ENCODE measurements around the gene CAMKK2.
"Not testable (repeated sequence)": the region's sequence is repeated elsewhere in the genome, so short reads cannot be mapped to it uniquely, and the experiment has no call there.

Gene CAMKK2

DNA sequence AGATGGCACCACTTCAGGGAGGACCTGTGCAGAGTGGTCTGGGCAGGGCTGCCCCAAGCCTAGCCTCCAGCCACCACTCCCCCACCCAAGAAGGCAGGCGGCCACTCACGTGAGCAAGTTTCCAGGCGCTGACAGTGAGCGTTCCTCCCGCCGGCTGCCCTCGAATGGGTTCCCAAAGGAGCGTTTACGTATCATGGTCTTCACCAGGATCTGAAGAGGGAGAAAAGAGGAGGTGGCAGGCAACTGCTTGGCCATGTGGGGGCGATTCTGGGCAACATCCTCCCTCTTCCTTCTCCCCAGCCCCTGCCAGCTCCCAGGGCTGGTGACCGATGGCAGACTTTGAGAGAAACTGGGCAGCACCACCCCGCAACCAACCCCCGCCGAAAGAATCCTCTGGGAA lies 51.5 kb downstream of the CAMKK2 start:
- DNase-seq = no peak

GRCh38 chr12:121241156-121241970 lies 55.1 kb downstream of the CAMKK2 start:
- DNase-seq = peak; percentile 34

- DNase-seq = peak; percentile 89
These were observed 55.9 kb downstream of the CAMKK2 start for GRCh38 chr12:121240484-121241101.

DNA sequence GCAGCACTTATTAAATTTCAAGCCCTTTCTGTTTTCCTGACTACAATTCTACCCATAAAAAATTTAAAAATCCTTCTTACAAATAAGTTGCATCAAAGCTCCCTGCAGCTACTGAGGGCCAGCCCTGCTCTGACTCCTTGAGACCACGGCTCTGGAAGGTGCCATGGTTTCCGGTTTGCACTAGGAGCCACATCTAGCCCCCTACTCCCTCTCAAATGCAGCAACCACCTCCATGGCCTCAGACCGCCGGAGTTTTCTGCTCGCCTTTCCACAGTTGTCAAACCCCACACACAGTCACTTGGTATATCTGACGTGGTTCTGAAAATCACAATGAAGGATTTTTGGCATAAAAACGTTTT lies 56.5 kb downstream of the CAMKK2 start:
- DNase-seq = no peak

DNA sequence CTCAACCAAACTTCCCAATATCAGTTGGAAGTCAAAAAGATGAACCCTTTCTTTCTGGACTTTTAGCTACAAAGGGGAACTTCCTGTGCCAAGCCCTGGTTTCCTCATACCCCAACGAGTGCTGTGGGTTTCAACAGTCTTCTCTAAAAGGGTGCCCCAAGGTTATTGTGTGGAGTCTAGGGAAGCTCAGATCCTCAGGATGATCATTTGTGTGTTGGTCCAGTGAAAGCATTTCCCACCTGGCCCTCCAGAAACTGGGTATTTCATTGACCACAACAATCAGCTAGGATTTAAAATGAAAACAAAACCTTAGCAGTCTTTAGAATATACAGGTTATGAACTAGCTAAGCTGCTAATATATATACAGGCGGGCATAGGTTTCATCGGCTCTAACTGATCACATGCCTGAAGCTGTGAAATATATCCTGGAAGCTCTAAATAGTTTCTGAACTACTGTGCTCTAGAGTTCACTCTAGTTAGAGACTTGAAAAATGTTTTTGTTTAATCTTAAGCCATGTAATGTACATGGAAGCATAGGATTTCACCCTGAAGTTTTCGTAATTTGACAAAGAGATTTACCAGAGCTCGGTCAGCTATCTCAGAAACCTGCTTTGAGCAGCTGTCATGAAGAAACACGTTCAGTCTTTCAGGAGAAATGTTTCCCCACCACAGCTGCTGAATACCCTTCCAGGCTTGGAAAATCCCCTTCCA lies 57.0 kb downstream of the CAMKK2 start:
- DNase-seq = no peak

DNA sequence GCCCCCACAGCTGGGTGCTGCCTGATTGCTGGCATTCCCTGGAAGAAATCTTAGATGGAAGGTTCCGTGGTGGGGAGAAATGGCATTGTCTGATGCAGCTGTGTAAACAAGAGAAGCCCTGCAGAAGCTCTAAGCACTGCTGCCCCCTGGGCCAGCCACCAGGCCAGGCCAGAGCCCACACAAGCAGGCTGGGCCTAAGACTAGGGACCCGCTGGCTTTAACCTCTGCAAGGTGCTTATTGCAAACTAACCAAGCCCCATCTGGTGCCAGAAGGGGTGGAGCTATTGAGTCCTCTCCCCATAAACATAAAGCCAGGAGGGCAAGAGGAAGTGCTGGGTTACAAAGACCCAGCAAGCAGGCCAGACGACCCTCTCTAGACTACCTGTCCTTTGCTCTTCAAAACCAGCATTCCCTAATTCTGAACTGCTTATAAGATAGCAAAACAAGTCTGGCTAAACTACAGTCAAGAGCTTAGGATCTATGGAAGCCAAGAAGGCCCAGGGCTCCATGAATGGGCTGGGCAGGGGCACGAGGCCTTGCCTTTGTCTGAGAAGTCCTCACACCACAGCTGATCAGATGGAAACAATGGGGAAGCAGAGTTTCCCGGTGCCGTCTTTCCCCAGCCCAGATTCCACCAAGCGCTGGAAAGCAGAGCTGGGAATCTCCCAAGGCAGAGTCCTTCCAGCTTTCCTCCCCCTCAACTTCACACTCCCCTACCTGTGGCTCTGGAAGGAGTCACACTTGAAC lies 57.7 kb downstream of the CAMKK2 start:
- DNase-seq = no peak

GRCh38 chr12:121238086-121238485 lies 58.4 kb downstream of the CAMKK2 start:
- DNase-seq = no peak

GRCh38 chr12:121237415-121237814 lies 59.1 kb downstream of the CAMKK2 start:
- no peak for DNase-seq

DNA sequence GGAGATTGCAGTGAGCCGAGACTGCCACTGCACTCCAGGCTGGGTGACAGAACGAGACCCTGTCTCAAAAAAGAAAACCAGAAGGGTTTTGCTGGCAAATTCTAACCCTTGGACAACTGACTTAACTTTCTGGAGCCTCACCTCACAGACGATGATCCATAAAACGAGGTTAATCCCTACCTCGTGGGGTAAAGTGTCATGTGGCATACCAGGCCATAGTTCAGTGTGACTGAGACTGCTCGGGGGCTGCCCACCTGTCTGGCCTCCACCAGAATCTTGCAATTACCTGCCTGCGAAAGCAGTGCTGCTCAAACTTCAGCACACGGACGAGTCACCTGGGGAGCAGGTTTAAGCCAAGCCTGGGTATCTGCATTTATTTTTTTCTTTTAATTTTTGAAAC lies 59.7 kb downstream of the CAMKK2 start:
- no peak for DNase-seq

- DNase-seq = no peak
These were observed 62.9 kb downstream of the CAMKK2 start for GRCh38 chr12:121233628-121234020.

GRCh38 chr12:121232977-121233627 lies 63.4 kb downstream of the CAMKK2 start:
- no peak for DNase-seq

GRCh38 chr12:121232163-121232562 lies 64.3 kb downstream of the CAMKK2 start:
- DNase-seq = no peak

DNA sequence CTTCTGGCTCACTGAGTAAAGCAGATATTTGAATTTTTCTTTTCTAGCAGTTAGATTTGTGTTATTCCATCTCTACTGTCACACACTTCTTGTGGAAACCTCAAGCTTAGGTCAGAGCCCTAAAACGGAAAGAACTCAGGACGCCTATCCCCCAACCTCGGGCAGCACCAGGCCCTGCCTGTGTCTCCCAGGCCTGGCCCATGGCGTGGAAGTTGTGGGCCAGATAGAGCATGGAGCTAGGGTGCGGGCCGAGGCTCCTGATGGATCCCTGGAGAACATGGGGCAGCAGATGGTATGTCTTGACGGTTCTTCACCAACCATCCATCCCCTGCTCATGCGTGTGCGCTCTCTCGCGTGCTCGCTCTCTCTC lies 66.0 kb downstream of the CAMKK2 start:
- no peak for DNase-seq

DNA sequence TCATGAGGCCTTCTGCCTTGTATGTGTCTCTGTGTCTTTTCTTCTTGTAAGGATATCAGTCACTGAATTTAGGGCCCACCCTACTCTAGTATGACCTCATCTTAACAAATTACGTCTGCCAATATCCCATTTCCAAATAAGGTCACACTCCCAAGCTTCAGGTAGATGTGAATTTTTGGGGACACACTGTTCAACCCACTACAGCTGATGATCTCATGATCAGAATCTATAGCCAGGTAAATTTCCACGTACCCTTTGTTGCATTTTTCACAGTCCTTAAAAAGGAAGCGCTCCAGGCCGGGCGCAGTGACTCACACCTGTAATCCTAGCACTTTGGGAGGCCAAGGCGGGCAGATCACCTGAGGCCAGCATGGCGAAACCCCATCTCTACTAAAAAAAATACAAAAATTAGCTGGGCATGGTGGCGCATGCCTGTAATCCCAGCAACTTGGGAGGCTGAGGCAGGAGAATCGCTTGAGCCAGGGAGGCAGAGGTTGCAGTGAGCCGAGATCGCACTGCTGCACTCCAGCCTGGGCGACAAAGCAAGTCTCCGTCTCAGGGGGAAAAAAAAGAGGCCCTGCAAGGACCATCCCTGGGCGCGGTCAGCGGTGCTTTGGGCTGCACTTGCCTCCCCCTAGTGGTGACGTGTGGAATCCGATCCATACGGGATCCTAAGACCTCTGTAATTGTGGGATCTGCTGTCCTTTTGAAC lies 66.5 kb downstream of the CAMKK2 start:
- peak; percentile 59 for DNase-seq

DNA sequence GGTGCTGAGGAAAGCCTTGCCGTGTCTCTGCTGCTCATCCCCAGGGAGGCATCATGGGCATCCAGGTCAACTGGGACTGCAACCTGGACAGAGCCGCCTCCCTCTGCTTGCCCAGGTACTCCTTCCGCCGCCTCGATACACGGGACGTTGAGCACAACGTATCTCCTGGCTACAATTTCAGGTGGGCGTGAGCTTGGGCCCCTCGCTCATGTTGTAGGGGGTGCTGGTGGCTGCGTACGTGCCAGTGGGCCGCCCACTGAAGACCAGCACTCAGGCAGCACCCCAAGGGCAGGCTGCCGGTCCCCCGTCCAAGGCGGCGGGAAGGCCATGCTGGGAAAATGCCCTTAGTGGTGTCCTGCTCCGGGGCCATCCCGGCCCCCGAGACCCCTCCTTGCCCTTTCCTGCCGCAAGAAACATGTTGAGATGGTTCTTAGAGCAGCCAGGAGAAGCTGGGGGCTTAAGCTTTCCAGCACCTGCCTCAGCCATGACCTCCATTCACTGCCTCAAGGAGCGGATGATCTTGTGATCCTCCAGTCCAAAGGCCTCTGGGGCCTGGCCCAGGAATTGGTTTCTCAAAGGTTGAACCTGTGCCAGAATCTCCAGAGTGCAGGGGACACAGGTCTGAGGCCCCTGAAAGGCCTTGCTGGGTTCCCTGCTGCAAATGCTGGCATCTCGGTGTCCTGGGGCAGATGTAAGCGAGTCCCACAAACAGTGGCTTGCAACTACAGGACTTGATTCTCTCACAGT lies 67.4 kb downstream of the CAMKK2 start:
- DNase-seq = no peak

DNA sequence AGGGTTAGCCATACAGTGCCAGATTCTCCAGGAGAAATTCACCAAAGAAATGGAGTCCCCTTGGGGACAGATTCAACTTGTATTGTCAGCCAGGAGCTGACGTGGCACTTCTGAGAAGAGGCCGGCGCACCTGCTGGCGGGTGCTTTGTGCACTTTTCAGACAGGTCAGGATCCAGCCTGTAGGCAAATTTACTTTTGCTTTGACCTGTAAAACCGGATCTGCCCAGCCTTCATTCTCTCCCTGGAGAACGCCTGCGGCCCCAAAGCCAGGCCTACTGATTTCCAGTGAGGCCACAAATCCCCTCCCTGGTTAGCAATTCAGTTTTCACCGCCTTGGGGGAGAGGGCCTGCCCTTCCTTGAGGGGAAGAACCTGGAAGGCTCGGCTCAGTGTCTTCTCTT lies 69.2 kb downstream of the CAMKK2 start:
- no peak for DNase-seq

- DNase-seq = not testable (repeated sequence)
These were observed 69.6 kb downstream of the CAMKK2 start for GRCh38 chr12:121226871-121227270.

- DNase-seq = no peak
These were observed 70.1 kb downstream of the CAMKK2 start for GRCh38 chr12:121226399-121226798.

- DNase-seq = no peak
These were observed 71.9 kb downstream of the CAMKK2 start for GRCh38 chr12:121224591-121224990.

- DNase-seq = no peak
These were observed 72.9 kb downstream of the CAMKK2 start for GRCh38 chr12:121223292-121224285.
